A549 (cell line): ENCODE measurements around the gene DGCR2. TPM values are rescaled to one million over a fixed set of nuclear protein-coding genes. Genes with fewer than 3 reads are reported as not detected.

Source experiments
- ATAC-seq, 2 experiments: fragments of 200-7000 bp in 1 of 2; fragments of >200 bp in 1 of 2; cut with Nextera tagmentation in 1 of 2; cut with Tn5 transposase in 1 of 2; 3 replicates each; pipeline versions ENCODE4 v1.8.0 to v1.9.1; 2018 to 2020; ENCODE audit warnings: mild to moderate bottlenecking in 1 of 2, moderate library complexity in 1 of 2
- CTCF ChIA-PET: fragments of 300-600 bp; sonication (Branson Sonifier 250); formaldehyde crosslinking; extraction: SDS; loops from one replicate; lab custom pipeline; 2021; ENCODE audit warnings: antibody characterized with exemption, inconsistent platforms; lab: Yijun Ruan, JAX
- POLR2A ChIA-PET: fragments of 350-600 bp; formaldehyde crosslinking; extraction: SDS; loops from one replicate; lab custom pipeline; 2021; ENCODE audit warnings: antibody characterized with exemption, inconsistent platforms; lab: Yijun Ruan, JAX
- DNase-seq, 2 experiments: peaks; one replicate each; pipeline versions ENCODE4 v3.0.0 to v3.0.0-alpha.2; 2011 to 2016; ENCODE audit warnings: low read depth in 1 of 2, low spot score in 1 of 2
- FAIRE-seq: peaks from 2 replicates; lab custom pipeline; 2011; peaks lifted over from hg19 to GRCh38; lab: Jason Lieb, UNC
- H3K27ac ChIP-seq, 2 experiments: fragments of >200 bp; sonication (Bioruptor Twin); formaldehyde crosslinking; 3 replicates each; pipeline ENCODE4 v1.5.1; 2016 to 2017
- H3K4me1 ChIP-seq: fragments of >200 bp; sonication (Bioruptor Twin); formaldehyde crosslinking; 3 replicates; pipeline ENCODE4 v1.6.1; 2016
- H3K4me2 ChIP-seq: fragments of >200 bp; sonication (Bioruptor Twin); formaldehyde crosslinking; 3 replicates; pipeline ENCODE4 v1.6.1; 2016
- H3K4me3 ChIP-seq: fragments of >200 bp; sonication (Bioruptor Twin); formaldehyde crosslinking; 3 replicates; pipeline ENCODE4 v1.5.1; 2016
- H3K9me3 ChIP-seq: fragments of >200 bp; sonication (Bioruptor Twin); formaldehyde crosslinking; 3 replicates; pipeline ENCODE4 v1.6.1; 2016
- CBX2 ChIP-seq: fragments of 200-600 bp; sonication (generic); IDR thresholded peaks from 2 replicates; pipeline ENCODE4 v1.6.1; 2016; ENCODE audit warnings: low read depth, mild to moderate bottlenecking, borderline replicate concordance
- CHD2 ChIP-seq: fragments of 150-350 bp; IDR thresholded peaks from 2 replicates; pipeline ENCODE4 v1.6.1; 2014; ENCODE audit warnings: low read length; ENCODE audit not compliant: partially characterized antibody
- CTCF ChIP-seq: fragments of >200 bp; sonication (Bioruptor Twin); formaldehyde crosslinking; IDR thresholded peaks from 3 replicates; pipeline ENCODE4 v1.5.1; 2016
- ELK1 ChIP-seq: fragments of 150-350 bp; IDR thresholded peaks from 2 replicates; pipeline ENCODE4 v1.6.1; 2014; ENCODE audit warnings: low read depth, mild to moderate bottlenecking, low read length
- HEYL ChIP-seq: fragments of 250-450 bp; sonication (Bioruptor Pico); IDR thresholded peaks from 2 replicates; pipeline ENCODE4 v1.8.0; 2021; ENCODE audit warnings: mild to moderate bottlenecking, moderate library complexity
- HMGXB4 ChIP-seq: fragments of 250-450 bp; sonication (Bioruptor Pico); IDR thresholded peaks from 2 replicates; pipeline ENCODE4 v1.5.0; 2021; ENCODE audit warnings: mild to moderate bottlenecking, moderate library complexity, borderline replicate concordance
- HOXA7 ChIP-seq: fragments of 250-450 bp; sonication (Bioruptor Pico); IDR thresholded peaks from 2 replicates; pipeline ENCODE4 v1.5.0; 2020; ENCODE audit warnings: mild to moderate bottlenecking, moderate library complexity
- JUN ChIP-seq, 2 experiments: fragments of >200 bp; sonication (Bioruptor Twin); formaldehyde crosslinking; IDR thresholded peaks; 2 replicates in 1 of 2; 3 replicates in 1 of 2; pipeline ENCODE4 v1.6.1; 2016 to 2017
- MAFK ChIP-seq: fragments of 450-650 bp; IDR thresholded peaks from 2 replicates; pipeline ENCODE4 v1.6.1; 2014; ENCODE audit not compliant: partially characterized antibody
- MAX ChIP-seq: IDR thresholded peaks from 2 replicates; pipeline ENCODE4 v1.6.1; 2012
- NFE2L2 ChIP-seq: fragments of 150-350 bp; conservative IDR thresholded peaks from 2 replicates; pipeline ENCODE4 v1.6.1; 2014; ENCODE audit warnings: low read length
- PBX3 ChIP-seq: IDR thresholded peaks from 2 replicates; pipeline ENCODE4 v1.6.1; 2012
- POLR2AphosphoS2 ChIP-seq: conservative IDR thresholded peaks from 2 replicates; pipeline ENCODE4 v1.6.1; 2012; ENCODE audit warnings: low read length, improper control_type of control experiment, inconsistent platforms
- RCOR1 ChIP-seq: fragments of 150-350 bp; IDR thresholded peaks from 2 replicates; pipeline ENCODE4 v1.6.1; 2014; ENCODE audit warnings: antibody characterized with exemption, low read length, low read depth
- REST ChIP-seq: fragments of 200-600 bp; sonication (generic); IDR thresholded peaks from 2 replicates; pipeline ENCODE4 v1.6.1; 2016; ENCODE audit warnings: antibody characterized with exemption, mild to moderate bottlenecking, moderate library complexity
- SMC3 ChIP-seq: fragments of >200 bp; sonication (Bioruptor Twin); formaldehyde crosslinking; IDR thresholded peaks from 3 replicates; pipeline ENCODE4 v1.6.1; 2018; ENCODE audit warnings: inconsistent platforms
- SREBF2 ChIP-seq: fragments of 450-650 bp; IDR thresholded peaks from 2 replicates; pipeline ENCODE4 v1.6.1; 2014; ENCODE audit warnings: mild to moderate bottlenecking, moderate library complexity
- TFCP2L1 ChIP-seq: fragments of 250-450 bp; sonication (Bioruptor Pico); IDR thresholded peaks from 2 replicates; pipeline ENCODE4 v1.5.0; 2021; ENCODE audit warnings: mild to moderate bottlenecking
- TP53 ChIP-seq: fragments of 250-450 bp; sonication (Bioruptor Pico); IDR thresholded peaks from 2 replicates; pipeline ENCODE4 v1.5.0; 2021; ENCODE audit warnings: mild to moderate bottlenecking, moderate library complexity
- USF2 ChIP-seq: fragments of 450-650 bp; IDR thresholded peaks from 2 replicates; pipeline ENCODE4 v1.6.1; 2014; ENCODE audit warnings: antibody characterized with exemption
- ZC3H11A ChIP-seq: fragments of 450-650 bp; IDR thresholded peaks from 2 replicates; pipeline ENCODE4 v1.6.1; 2014; ENCODE audit warnings: antibody characterized with exemption, mild to moderate bottlenecking
- ZNF302 ChIP-seq: fragments of 250-450 bp; sonication (Bioruptor Pico); IDR thresholded peaks from 2 replicates; pipeline ENCODE4 v1.9.0; 2021; ENCODE audit warnings: inconsistent platforms, mild to moderate bottlenecking, moderate library complexity
- WGBS: methylation state at CpG from one replicate; pipeline ENCODE4 v1.1.6; 2017; ENCODE audit errors: missing lambda C conversion rate; 5-methylcytosine and 5-hydroxymethylcytosine counted together
- polyA plus RNA-seq, 4 experiments: library from polyadenylated mRNA; depleted of rRNA in 3 of 4; stranded (reverse); fragments of >200 nt; fragmentation: RNase III in 1 of 4; extraction: RNeasy Plus Mini Kit Qiagen cat#74134 plus additional on column Dnase treatment in 1 of 4; gene quantifications; 2 replicates in 3 of 4; 3 replicates in 1 of 4; pipeline ENCODE4 v1.2.3, GENCODE V29; 2011 to 2017

DGCR2 gene
- polyA plus RNA-seq, 2 of the 4 experiments (the other 2 are of a cell fraction) = 10.6 to 17.9 TPM

GRCh38 chr22:19139001-19139356, 16.8 kb upstream of the DGCR2 start:
- DNase-seq = no peak
- no peak for FAIRE-seq
- Histone ChIP-seq H3K4me3 (no peak overlapping the region), H3K4me2 (no peak overlapping the region), H3K4me1 (peaks cover 6% of the 10 kb centered on the region; the same call in 2 of the 3 replicates), H3K9me3 (no peaks in the 10 kb centered on the region), H3K27ac (no peak overlapping the region)
- WGBS = 91% methylated on average over 7 of the region's 9 CpGs
- ChIA-PET CTCF (no interaction called here), POLR2A (interaction anchor here (0.5 kb wide), 1 partner anchor 14 kb away, joined by 3 read pairs; no protein-coding TSS in a partner anchor)
- no peak for ATAC-seq
- TF ChIP-seq HMGXB4 (CRISPR knock-in tag) = no peak
- no peak for TF ChIP-seq HOXA7 (CRISPR knock-in tag)
- TF ChIP-seq ELK1 = no peak
- TF ChIP-seq MAFK = no peak
- no peak for TF ChIP-seq PBX3
- no peak for TF ChIP-seq CTCF
- TF ChIP-seq SREBF2 = no peak
- TF ChIP-seq CBX2 = no peak
- TF ChIP-seq POLR2AphosphoS2 = no peak

- POLR2A ChIA-PET = no interaction called here
- TF ChIP-seq CHD2 = no peak
- no peak for TF ChIP-seq ZNF302 (CRISPR knock-in tag)
- TF ChIP-seq USF2 = no peak
- TF ChIP-seq POLR2AphosphoS2 = no peak
- TF ChIP-seq NFE2L2 = no peak
- TF ChIP-seq REST = no peak
- no peak for TF ChIP-seq TFCP2L1 (CRISPR knock-in tag)
- no peak for TF ChIP-seq JUN (IDR thresholded peaks at IDR 0.05)
- TF ChIP-seq TP53 (CRISPR knock-in tag) = no peak
- no peak for TF ChIP-seq PBX3
- no peak for TF ChIP-seq ZC3H11A
- no peak for TF ChIP-seq SMC3
- no peak for TF ChIP-seq MAX
- TF ChIP-seq RCOR1 = no peak
- TF ChIP-seq HEYL (CRISPR knock-in tag) = no peak
- no peaks in the 10 kb centered on the region for H3K9me3 ChIP-seq
- ATAC-seq (no peak), DNase-seq (no peak), FAIRE-seq (no peak)
- CTCF ChIA-PET = no interaction called here
- H3K27ac ChIP-seq = no peak overlapping the region
- no peak overlapping the region for H3K4me3 ChIP-seq
- H3K4me2 ChIP-seq = no peak overlapping the region
- H3K4me1 ChIP-seq = peaks cover 3% of the 10 kb centered on the region; the same call in 2 of the 3 replicates
- 84% methylated on average over 8 of the region's 15 CpGs for WGBS
Measured at GRCh38 chr22:19138217-19139000, 16.2 kb upstream of the DGCR2 start.
